GM19467 (cell line): ENCODE measurements around the gene KIF26B.

Source experiments
- ATAC-seq: cut with Tn5 transposase; IDR thresholded peaks from one replicate; pipeline ENCODE4 v1.9.1; 2021; ENCODE audit warnings: mild to moderate bottlenecking, moderate library complexity; ENCODE audit not compliant: unreplicated experiment

Gene KIF26B

GRCh38 chr1:245580651-245581050 is 425.9 kb downstream of the KIF26B start:
- ATAC-seq, result no peak

GRCh38 chr1:245582026-245582425 is 427.2 kb downstream of the KIF26B start:
- ATAC-seq, result no peak

- no peak for ATAC-seq
These were observed 428.3 kb downstream of the KIF26B start for GRCh38 chr1:245583081-245583480.

- no peak for ATAC-seq
These were observed 429.0 kb downstream of the KIF26B start for GRCh38 chr1:245583575-245584330.

GRCh38 chr1:245585252-245585959 is 430.6 kb downstream of the KIF26B start:
- no peak for ATAC-seq

GRCh38 chr1:245587435-245588115 is 432.8 kb downstream of the KIF26B start:
- no peak for ATAC-seq

GRCh38 chr1:245588116-245588639 is 433.4 kb downstream of the KIF26B start:
- ATAC-seq, result no peak

- ATAC-seq, result no peak
These were observed 434.5 kb downstream of the KIF26B start for GRCh38 chr1:245589316-245589715.

- no peak for ATAC-seq
These were observed 435.1 kb downstream of the KIF26B start for GRCh38 chr1:245589906-245590305.

GRCh38 chr1:245590726-245591125 is 435.9 kb downstream of the KIF26B start:
- ATAC-seq, result no peak

GRCh38 chr1:245591346-245592188 is 436.8 kb downstream of the KIF26B start:
- no peak for ATAC-seq

GRCh38 chr1:245592189-245592460 is 437.3 kb downstream of the KIF26B start:
- ATAC-seq, result no peak

- no peak for ATAC-seq
These were observed 443.9 kb downstream of the KIF26B start for GRCh38 chr1:245598524-245599305.

- no peak for ATAC-seq
These were observed 444.8 kb downstream of the KIF26B start for GRCh38 chr1:245599371-245600174.

- no peak for ATAC-seq
These were observed 445.9 kb downstream of the KIF26B start for GRCh38 chr1:245600658-245601057.

- no peak for ATAC-seq
These were observed 448.6 kb downstream of the KIF26B start for GRCh38 chr1:245603311-245603865.

GRCh38 chr1:245604979-245605378 is 450.2 kb downstream of the KIF26B start:
- ATAC-seq, result no peak

GRCh38 chr1:245605480-245606156 is 450.8 kb downstream of the KIF26B start:
- no peak for ATAC-seq
